DND-41 (cell line): ENCODE results near the gene MRGPRX2.

Source experiments
- CTCF ChIP-seq: IDR thresholded peaks from 2 replicates; pipeline ENCODE4 v1.5.1; 2012; ENCODE audit warnings: borderline replicate concordance, low read length, moderate library complexity, mild to moderate bottlenecking; ENCODE audit not compliant: poor library complexity, severe bottlenecking; ENCODE audit errors: extremely low read depth
- EZH2 ChIP-seq: IDR thresholded peaks from 3 replicates; pipeline ENCODE4 v1.6.1; 2012; ENCODE audit warnings: borderline replicate concordance, low read depth, mild to moderate bottlenecking, moderate library complexity, low read length, inconsistent platforms; ENCODE audit not compliant: severe bottlenecking

- TF ChIP-seq CTCF (peak; percentile 38), EZH2 (no peak)
These were observed 47.2 kb downstream of the MRGPRX2 start for GRCh38 chr11:19013181-19013857.
